ENCODE measurements around the gene MYO1H.

GRCh38 chr12:109304485-109304884 lies 43.2 kb upstream of the MYO1H start:
- TF ChIP-seq POLR2AphosphoS5 (IDR thresholded peaks at IDR 0.05; ENCODE audit: low read depth, low read length), result no peak
- no peak for TF ChIP-seq SIN3A (IDR thresholded peaks at IDR 0.05; ENCODE audit: borderline replicate concordance, insufficient read depth, low read length)
- no peak for TF ChIP-seq TAF1 (IDR thresholded peaks at IDR 0.05; ENCODE audit: borderline replicate concordance, insufficient read depth, low read length)
- TF ChIP-seq REST (IDR thresholded peaks at IDR 0.05; ENCODE audit: insufficient read depth in 1 of 2, low read depth in 2 of 2, low read length in 2 of 2), result no peak
- TF ChIP-seq FOXP2 (optimal IDR thresholded peaks at IDR 0.05; ENCODE audit: borderline replicate concordance, extremely low read depth, extremely low read length, insufficient read depth), result no peak

Data from PFSK-1 (cell line).